ENCODE measurements around the gene ADAP2.

GRCh38 chr17:30957741-30958140 lies 36.0 kb downstream of the ADAP2 start:
- TF ChIP-seq EZH2 (IDR thresholded peaks at IDR 0.05), result no peak
- no peak for TF ChIP-seq POLR2AphosphoS5 (IDR thresholded peaks at IDR 0.05; ENCODE audit: borderline replicate concordance, low read depth, low read length)
